ENCODE results near the gene POLD4. TPM values are rescaled to one million over a fixed set of nuclear protein-coding genes. Genes with fewer than 3 reads are reported as not detected.

Gene POLD4
- total RNA-seq, 1 experiment from 2014 or later = 81.8 TPM

GRCh38 chr11:67379061-67380058 is 26.0 kb upstream of the POLD4 start:
- DNase-seq (ENCODE audit: low read depth in 1 of 2, low spot score in 2 of 2) = no peak
- peaks cover 18% of the 10 kb centered on the region for H3K4me1 ChIP-seq (replicated peaks)
- no peak overlapping the region for H3K4me3 ChIP-seq
- H3K27me3 ChIP-seq (replicated peaks) = no peaks in the 10 kb centered on the region
- no peak overlapping the region for H3K27ac ChIP-seq
- H3K9me3 ChIP-seq (replicated peaks) = no peaks in the 10 kb centered on the region
- H3K36me3 ChIP-seq = no peaks in the 10 kb centered on the region

- H3K9me3 ChIP-seq (replicated peaks) = no peaks in the 10 kb centered on the region
- no peak for DNase-seq (ENCODE audit: low read depth in 1 of 2, low spot score in 2 of 2)
- no peak overlapping the region for H3K4me3 ChIP-seq
- H3K36me3 ChIP-seq = no peaks in the 10 kb centered on the region
- H3K4me1 ChIP-seq (replicated peaks) = peaks cover 25% of the 10 kb centered on the region
- H3K27ac ChIP-seq = no peak overlapping the region
- no peaks in the 10 kb centered on the region for H3K27me3 ChIP-seq (replicated peaks)
Observed at GRCh38 chr11:67378544-67378943, 25.2 kb upstream of the POLD4 start.

GRCh38 chr11:67376873-67377808 is 23.8 kb upstream of the POLD4 start:
- H3K36me3 ChIP-seq = peaks cover 6% of the 10 kb centered on the region

GRCh38 chr11:67376063-67376820 is 22.9 kb upstream of the POLD4 start:
- no peak overlapping the region for H3K27ac ChIP-seq

More at GRCh38 chr11:67376873-67377808, 23.8 kb upstream of the POLD4 start:
- Histone ChIP-seq H3K4me1 (replicated peaks) (peaks cover 31% of the 10 kb centered on the region), H3K9me3 (replicated peaks) (0 out of 2 replicates have a peak, but pooled peaks cover 2% of the 10 kb centered on the region), H3K27ac (no peak overlapping the region), H3K27me3 (replicated peaks) (no peaks in the 10 kb centered on the region), H3K4me3 (no peak overlapping the region)
- no peak for DNase-seq (ENCODE audit: low read depth in 1 of 2, low spot score in 2 of 2)

GRCh38 chr11:67375320-67376055 is 22.1 kb upstream of the POLD4 start:
- H3K4me3 ChIP-seq = no peak overlapping the region
- H3K36me3 ChIP-seq = peaks cover 6% of the 10 kb centered on the region
- DNase-seq (ENCODE audit: low read depth in 1 of 2, low spot score in 2 of 2) = no peak
- H3K27me3 ChIP-seq (replicated peaks) = no peaks in the 10 kb centered on the region
- H3K4me1 ChIP-seq (replicated peaks) = peaks cover 47% of the 10 kb centered on the region
- no peak overlapping the region for H3K27ac ChIP-seq
- 0 out of 2 replicates have a peak, but pooled peaks cover 2% of the 10 kb centered on the region for H3K9me3 ChIP-seq (replicated peaks)

More at GRCh38 chr11:67376063-67376820, 22.9 kb upstream of the POLD4 start:
- H3K9me3 ChIP-seq (replicated peaks) = 0 out of 2 replicates have a peak, but pooled peaks cover 2% of the 10 kb centered on the region
- H3K36me3 ChIP-seq = peaks cover 6% of the 10 kb centered on the region
- H3K4me3 ChIP-seq = no peak overlapping the region
- peaks cover 40% of the 10 kb centered on the region for H3K4me1 ChIP-seq (replicated peaks)
- no peaks in the 10 kb centered on the region for H3K27me3 ChIP-seq (replicated peaks)
- DNase-seq (ENCODE audit: low read depth in 1 of 2, low spot score in 2 of 2) = no peak

- Histone ChIP-seq H3K4me3 (peak overlapping the region; percentile 88), H3K9me3 (replicated peaks) (0 out of 2 replicates have a peak, but pooled peaks cover 2% of the 10 kb centered on the region), H3K36me3 (peaks cover 6% of the 10 kb centered on the region), H3K27ac (peak overlapping the region; percentile 64), H3K27me3 (replicated peaks) (no peaks in the 10 kb centered on the region), H3K4me1 (replicated peaks) (peaks cover 47% of the 10 kb centered on the region)
- DNase-seq (ENCODE audit: low read depth in 1 of 2, low spot score in 2 of 2) = peak in 1 of 2 experiments; percentile 54
Observed at GRCh38 chr11:67374571-67375281, 21.4 kb upstream of the POLD4 start.

- 0 out of 2 replicates have a peak, but pooled peaks cover 2% of the 10 kb centered on the region for H3K9me3 ChIP-seq (replicated peaks)
- peak; percentile 98 to 99 for DNase-seq (ENCODE audit: low read depth in 1 of 2, low spot score in 2 of 2)
- H3K36me3 ChIP-seq = peaks cover 13% of the 10 kb centered on the region
- H3K4me1 ChIP-seq (replicated peaks) = peaks cover 39% of the 10 kb centered on the region
- peak overlapping the region; percentile 78 for H3K27ac ChIP-seq
- peak overlapping the region; percentile 88 for H3K4me3 ChIP-seq
- no peaks in the 10 kb centered on the region for H3K27me3 ChIP-seq (replicated peaks)
Observed at GRCh38 chr11:67373648-67374570, 20.6 kb upstream of the POLD4 start.

- H3K27ac ChIP-seq = peak within 1 kb of the TSS; percentile 78
- peaks cover 14% of the 10 kb centered on the region for H3K36me3 ChIP-seq
- DNase-seq (ENCODE audit: low read depth in 1 of 2, low spot score in 2 of 2) = peak in 1 of 2 experiments; percentile 86
- no peaks in the 10 kb centered on the region for H3K27me3 ChIP-seq (replicated peaks)
- peak within 1 kb of the TSS; percentile 88 for H3K4me3 ChIP-seq
- peaks cover 37% of the 10 kb centered on the region for H3K4me1 ChIP-seq (replicated peaks)
- H3K9me3 ChIP-seq (replicated peaks) = 0 out of 2 replicates have a peak, but pooled peaks cover 2% of the 10 kb centered on the region
Observed at GRCh38 chr11:67372993-67373647, 19.8 kb upstream of the POLD4 start, which contains the start of gene CLCF1. Gene CLCF1 (minus strand): TSS chr11:67373598. CDS start chr11:67373539, 59 bp downstream.

DNA sequence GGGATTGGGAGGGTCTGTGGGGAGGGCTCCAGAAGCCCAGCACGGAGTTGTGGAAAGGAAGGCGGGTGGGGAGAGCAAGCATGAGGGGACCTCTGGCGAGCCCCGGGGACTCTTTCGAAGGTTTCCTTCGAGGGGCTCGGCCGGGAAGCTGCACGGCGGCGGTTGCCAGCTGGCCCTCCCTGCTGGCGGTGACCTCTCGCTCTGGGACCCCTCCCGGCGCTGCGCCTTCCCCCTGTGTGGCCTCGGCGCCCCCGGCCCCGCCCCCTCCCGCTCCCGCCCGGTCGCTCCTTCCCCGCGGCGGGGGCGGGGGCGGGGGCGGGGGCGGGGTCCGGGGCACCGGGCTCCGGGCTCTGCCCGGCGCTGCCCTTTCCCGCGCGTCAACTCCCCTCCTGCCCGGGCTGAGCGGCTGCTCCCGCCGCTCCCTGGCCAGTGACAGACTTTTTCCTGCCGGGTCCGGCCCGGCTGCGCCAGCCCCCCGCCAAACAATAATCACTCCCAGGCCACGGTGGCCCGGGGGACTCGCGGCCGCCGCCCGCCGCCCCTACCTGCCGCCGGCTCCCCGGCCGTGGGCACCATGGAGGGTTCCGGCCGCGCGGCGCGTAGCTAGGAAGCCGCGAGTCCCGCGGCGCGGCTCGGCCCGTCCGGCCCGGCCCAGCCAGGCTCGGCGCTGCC is 19.1 kb upstream of the POLD4 start:
- Histone ChIP-seq H3K4me3 (peak overlapping the region; percentile 88), H3K36me3 (peaks cover 18% of the 10 kb centered on the region), H3K27ac (peak overlapping the region; percentile 78), H3K27me3 (replicated peaks) (no peaks in the 10 kb centered on the region), H3K9me3 (replicated peaks) (0 out of 2 replicates have a peak, but pooled peaks cover 2% of the 10 kb centered on the region), H3K4me1 (replicated peaks) (peaks cover 37% of the 10 kb centered on the region)
- no peak for DNase-seq (ENCODE audit: low read depth in 1 of 2, low spot score in 2 of 2)

- Histone ChIP-seq H3K9me3 (replicated peaks) (0 out of 2 replicates have a peak, but pooled peaks cover 2% of the 10 kb centered on the region), H3K36me3 (peaks cover 21% of the 10 kb centered on the region), H3K4me3 (peak overlapping the region; percentile 88), H3K4me1 (replicated peaks) (peaks cover 37% of the 10 kb centered on the region), H3K27ac (no peak overlapping the region), H3K27me3 (replicated peaks) (no peaks in the 10 kb centered on the region)
- DNase-seq (ENCODE audit: low read depth in 1 of 2, low spot score in 2 of 2) = no peak
Observed at GRCh38 chr11:67371911-67372320, 18.6 kb upstream of the POLD4 start.
